ENCODE results near the gene SLC15A4. TPM values are rescaled to one million over a fixed set of nuclear protein-coding genes. Genes with fewer than 3 reads are reported as not detected.

SLC15A4 gene
- total and polyA plus RNA-seq, 4 donors = 11.7 to 42.4 (median 31.9) TPM

- DNase-seq (no peak), ATAC-seq (ENCODE audit: insufficient read depth, low FRiP score) (no peak)
- TF ChIP-seq, protein P1, sequence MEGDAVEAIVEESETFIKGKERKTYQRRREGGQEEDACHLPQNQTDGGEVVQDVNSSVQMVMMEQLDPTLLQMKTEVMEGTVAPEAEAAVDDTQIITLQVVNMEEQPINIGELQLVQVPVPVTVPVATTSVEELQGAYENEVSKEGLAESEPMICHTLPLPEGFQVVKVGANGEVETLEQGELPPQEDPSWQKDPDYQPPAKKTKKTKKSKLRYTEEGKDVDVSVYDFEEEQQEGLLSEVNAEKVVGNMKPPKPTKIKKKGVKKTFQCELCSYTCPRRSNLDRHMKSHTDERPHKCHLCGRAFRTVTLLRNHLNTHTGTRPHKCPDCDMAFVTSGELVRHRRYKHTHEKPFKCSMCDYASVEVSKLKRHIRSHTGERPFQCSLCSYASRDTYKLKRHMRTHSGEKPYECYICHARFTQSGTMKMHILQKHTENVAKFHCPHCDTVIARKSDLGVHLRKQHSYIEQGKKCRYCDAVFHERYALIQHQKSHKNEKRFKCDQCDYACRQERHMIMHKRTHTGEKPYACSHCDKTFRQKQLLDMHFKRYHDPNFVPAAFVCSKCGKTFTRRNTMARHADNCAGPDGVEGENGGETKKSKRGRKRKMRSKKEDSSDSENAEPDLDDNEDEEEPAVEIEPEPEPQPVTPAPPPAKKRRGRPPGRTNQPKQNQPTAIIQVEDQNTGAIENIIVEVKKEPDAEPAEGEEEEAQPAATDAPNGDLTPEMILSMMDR (IDR thresholded peaks at IDR 0.05; ENCODE audit: control extremely low read depth, extremely low read depth) = no peak
- Histone ChIP-seq H3K9me3 (ENCODE audit: control insufficient read depth in 4 of 4, insufficient read depth in 3 of 4, low read length in 3 of 4) (peaks cover 0 to 3% (median 0%) of the 10 kb centered on the region in 4 donors), H3K4me1 (ENCODE audit: control insufficient read depth in 5 of 5, insufficient read depth in 5 of 5, low read length in 5 of 5) (no peaks in the 10 kb centered on the region), H3K27ac (ENCODE audit: low read depth in 1 of 2, low read length in 1 of 2) (no peak overlapping the region), H3K36me3 (ENCODE audit: control insufficient read depth in 4 of 4, insufficient read depth in 4 of 4, low read length in 4 of 4) (no peaks in the 10 kb centered on the region), H3K27me3 (ENCODE audit: control insufficient read depth in 3 of 3, insufficient read depth in 3 of 3, low read length in 2 of 3) (no peaks in the 10 kb centered on the region), H3K9ac (ENCODE audit: insufficient read depth in 1 of 2, low read length in 2 of 2) (no peak overlapping the region), H3K4me3 (no peak overlapping the region)
- WGBS, 2 donors = 55 to 64% methylated on average over 8 of the region's 8 CpGs
Measured at GRCh38 chr12:128783129-128783574, 40.6 kb downstream of the SLC15A4 start.

DNA sequence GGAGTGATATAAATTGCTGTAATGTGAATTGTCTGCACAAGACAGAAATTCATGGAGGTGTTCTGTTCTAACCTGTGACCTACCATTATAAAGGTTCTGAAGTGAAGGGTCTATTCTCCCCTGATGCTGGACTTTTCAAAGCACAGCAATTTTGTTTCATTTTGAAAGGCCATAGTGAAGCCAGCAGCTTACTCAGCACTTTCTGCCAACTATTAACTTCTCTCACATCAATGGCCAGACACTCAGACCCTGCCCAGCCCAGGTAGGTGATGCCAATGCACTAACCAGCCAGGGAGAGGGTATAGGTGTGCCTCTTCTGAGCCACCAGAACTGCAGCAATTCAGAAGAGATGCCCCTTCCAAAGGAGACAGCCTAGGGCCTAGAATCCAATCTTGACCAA lies 43.9 kb downstream of the SLC15A4 start:
- H3K9me3 ChIP-seq (ENCODE audit: control insufficient read depth in 4 of 4, insufficient read depth in 3 of 4, low read length in 3 of 4) = peaks cover 0 to 3% (median 0%) of the 10 kb centered on the region in 4 donors
- H3K27ac ChIP-seq (ENCODE audit: low read depth in 1 of 2, low read length in 1 of 2) = no peak overlapping the region
- no peaks in the 10 kb centered on the region for H3K36me3 ChIP-seq (ENCODE audit: control insufficient read depth in 4 of 4, insufficient read depth in 4 of 4, low read length in 4 of 4)
- H3K4me1 ChIP-seq (ENCODE audit: control insufficient read depth in 5 of 5, insufficient read depth in 5 of 5, low read length in 5 of 5) = no peaks in the 10 kb centered on the region
- ATAC-seq (ENCODE audit: insufficient read depth, low FRiP score) (no peak), DNase-seq (no peak)
- no peak overlapping the region for H3K9ac ChIP-seq (ENCODE audit: insufficient read depth in 1 of 2, low read length in 2 of 2)
- H3K27me3 ChIP-seq (ENCODE audit: control insufficient read depth in 3 of 3, insufficient read depth in 3 of 3, low read length in 2 of 3) = no peaks in the 10 kb centered on the region
- H3K4me3 ChIP-seq = no peak overlapping the region
- TF ChIP-seq, protein P1 (IDR thresholded peaks at IDR 0.05; ENCODE audit: control extremely low read depth, extremely low read depth) = no peak

DNA sequence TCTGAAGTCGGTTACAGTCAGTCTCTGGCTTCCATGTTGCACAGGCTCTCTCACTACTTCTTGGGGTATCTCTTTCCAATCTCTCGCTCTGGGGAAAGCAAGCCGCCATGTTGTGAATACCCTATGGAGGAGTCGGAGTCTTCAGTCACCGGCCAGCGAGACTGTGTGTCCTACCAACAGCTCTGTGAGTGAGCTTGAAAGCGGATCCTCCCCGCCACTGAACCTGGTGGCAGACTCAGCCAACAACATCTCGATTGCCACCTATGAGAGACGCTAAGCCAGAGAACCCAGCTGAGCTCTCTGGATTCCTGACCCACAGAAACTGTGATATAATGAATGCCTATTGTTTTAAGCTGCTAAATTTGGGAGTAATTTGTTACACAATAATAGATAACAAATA lies 51.5 kb downstream of the SLC15A4 start:
- H3K36me3 ChIP-seq (ENCODE audit: control insufficient read depth in 4 of 4, insufficient read depth in 4 of 4, low read length in 4 of 4) = no peaks in the 10 kb centered on the region
- no peak overlapping the region for H3K27ac ChIP-seq (ENCODE audit: low read depth in 1 of 2, low read length in 1 of 2)
- no peaks in the 10 kb centered on the region for H3K4me1 ChIP-seq (ENCODE audit: control insufficient read depth in 5 of 5, insufficient read depth in 5 of 5, low read length in 5 of 5)
- DNase-seq (no peak), ATAC-seq (ENCODE audit: insufficient read depth, low FRiP score) (no peak)
- H3K9ac ChIP-seq (ENCODE audit: insufficient read depth in 1 of 2, low read length in 2 of 2) = no peak overlapping the region
- 93% methylated on average over 10 of the region's 10 CpGs for WGBS, 2 donors
- peaks cover 0 to 4% (median 2%) of the 10 kb centered on the region in 3 donors for H3K27me3 ChIP-seq (ENCODE audit: control insufficient read depth in 3 of 3, insufficient read depth in 3 of 3, low read length in 2 of 3)
- no peak overlapping the region for H3K4me3 ChIP-seq
- TF ChIP-seq, protein P1 (IDR thresholded peaks at IDR 0.05; ENCODE audit: control extremely low read depth, extremely low read depth) = no peak
- H3K9me3 ChIP-seq (ENCODE audit: control insufficient read depth in 4 of 4, insufficient read depth in 3 of 4, low read length in 3 of 4) = peaks cover 0 to 8% (median 0%) of the 10 kb centered on the region in 4 donors

- H3K4me3 ChIP-seq = no peak overlapping the region
- no peaks in the 10 kb centered on the region for H3K4me1 ChIP-seq (ENCODE audit: control insufficient read depth in 5 of 5, insufficient read depth in 5 of 5, low read length in 5 of 5)
- DNase-seq (peak in 1 of 3 donors; percentile 21), ATAC-seq (ENCODE audit: insufficient read depth, low FRiP score) (no peak)
- 46 to 59% methylated on average over 4 of the region's 4 CpGs for WGBS, 2 donors
- TF ChIP-seq, protein P1 (IDR thresholded peaks at IDR 0.05; ENCODE audit: control extremely low read depth, extremely low read depth) = no peak
- H3K27me3 ChIP-seq (ENCODE audit: control insufficient read depth in 3 of 3, insufficient read depth in 3 of 3, low read length in 2 of 3) = peaks cover 0 to 7% (median 5%) of the 10 kb centered on the region in 3 donors
- no peak overlapping the region for H3K27ac ChIP-seq (ENCODE audit: low read depth in 1 of 2, low read length in 1 of 2)
- no peaks in the 10 kb centered on the region for H3K36me3 ChIP-seq (ENCODE audit: control insufficient read depth in 4 of 4, insufficient read depth in 4 of 4, low read length in 4 of 4)
- peaks cover 0 to 8% (median 0%) of the 10 kb centered on the region in 4 donors for H3K9me3 ChIP-seq (ENCODE audit: control insufficient read depth in 4 of 4, insufficient read depth in 3 of 4, low read length in 3 of 4)
- no peak overlapping the region for H3K9ac ChIP-seq (ENCODE audit: insufficient read depth in 1 of 2, low read length in 2 of 2)
Measured at GRCh38 chr12:128771681-128772080, 52.1 kb downstream of the SLC15A4 start.

Measured in lung (tissue), 12 donors.